PC-3 (cell line): Measurements from ENCODE around the gene MAML3. TPM values are rescaled to one million over a fixed set of nuclear protein-coding genes. Genes with fewer than 3 reads are reported as not detected.

Experiments used
- ATAC-seq: fragments of 200-7000 bp; cut with Tn5 transposase; 2 replicates; pipeline ENCODE4 v1.9.1; 2020; ENCODE audit warnings: mild to moderate bottlenecking, moderate library complexity
- BruUV-seq: library from RNA; stranded (reverse); fragments of 400-500 nt; replicated peaks from 2 replicates; lab custom pipeline; 2021; lab: Mats Ljungman, UMichigan
- CTCF ChIA-PET: fragments of 300-600 bp; sonication (Branson Sonifier 250); formaldehyde crosslinking; loops from one replicate; lab custom pipeline; 2022; ENCODE audit warnings: antibody characterized with exemption; lab: Charles Lee
- POLR2A ChIA-PET: fragments of 300-600 bp; sonication (Branson Sonifier 250); formaldehyde crosslinking; loops from one replicate; lab custom pipeline; 2022; ENCODE audit warnings: antibody characterized with exemption; ENCODE audit not compliant: unreplicated experiment; lab: Charles Lee
- DNase-seq: peaks from one replicate; pipeline ENCODE4 v3.0.0-alpha.2; 2015
- H2AFZ ChIP-seq: fragments of 300-600 bp; sonication (generic); 2 replicates; pipeline ENCODE4 v1.6.0; 2016; ENCODE audit warnings: antibody characterized with exemption, low read length
- H3F3A ChIP-seq: fragments of 300-600 bp; sonication (generic); one replicate; pipeline ENCODE4 v1.6.0; 2017; ENCODE audit warnings: antibody characterized with exemption, low read length, control low read depth, mild to moderate bottlenecking; ENCODE audit not compliant: unreplicated experiment
- H3K27ac ChIP-seq: fragments of 300-600 bp; sonication (generic); 2 replicates; pipeline ENCODE4 v1.5.1; 2016; ENCODE audit warnings: mild to moderate bottlenecking, low read length
- H3K27me3 ChIP-seq: fragments of 300-600 bp; sonication (generic); 2 replicates; pipeline ENCODE4 v1.6.1; 2016; ENCODE audit warnings: low read length, mixed read lengths
- H3K36me3 ChIP-seq: fragments of 300-600 bp; sonication (generic); 2 replicates; pipeline ENCODE4 v1.6.1; 2016; ENCODE audit warnings: low read depth, mixed run types, low read length, mixed read lengths
- H3K4me1 ChIP-seq: fragments of 300-600 bp; sonication (generic); 2 replicates; pipeline ENCODE4 v1.5.1; 2016; ENCODE audit warnings: low read length; ENCODE audit not compliant: insufficient read depth
- H3K4me2 ChIP-seq: fragments of 300-600 bp; sonication (generic); 2 replicates; pipeline ENCODE4 v1.6.0; 2016; ENCODE audit warnings: low read length
- H3K4me3 ChIP-seq: fragments of 300-600 bp; sonication (generic); 2 replicates; pipeline ENCODE4 v1.5.1; 2016; ENCODE audit warnings: mild to moderate bottlenecking, low read length, mixed read lengths
- H3K79me2 ChIP-seq: fragments of 300-600 bp; sonication (generic); 2 replicates; pipeline ENCODE4 v1.6.1; 2017; ENCODE audit warnings: low read length, mixed read lengths
- H3K9ac ChIP-seq: fragments of 300-600 bp; sonication (generic); 2 replicates; pipeline ENCODE4 v1.6.0; 2016; ENCODE audit warnings: mild to moderate bottlenecking, low read length
- H3K9me2 ChIP-seq: fragments of 300-600 bp; sonication (generic); replicated peaks from 2 replicates; pipeline ENCODE4 v1.6.1; 2016; ENCODE audit warnings: mixed run types, low read length, mixed read lengths
- H3K9me3 ChIP-seq: fragments of 300-600 bp; sonication (generic); 2 replicates; pipeline ENCODE4 v1.6.1; 2016; ENCODE audit warnings: low read length, mixed read lengths
- H4K20me1 ChIP-seq: fragments of 300-600 bp; sonication (generic); 2 replicates; pipeline ENCODE4 v1.6.1; 2016; ENCODE audit warnings: low read length, mixed read lengths
- EZH2 ChIP-seq: fragments of 300-600 bp; sonication (generic); IDR thresholded peaks from one replicate; pipeline ENCODE4 v1.6.1; 2017; ENCODE audit warnings: antibody characterized with exemption, mild to moderate bottlenecking, low read length; ENCODE audit not compliant: unreplicated experiment
- EZH2phosphoT487 ChIP-seq: fragments of 300-600 bp; sonication (generic); IDR thresholded peaks from 2 replicates; pipeline ENCODE4 v1.6.1; 2018; ENCODE audit warnings: mild to moderate bottlenecking, antibody characterized with exemption, low read length, borderline replicate concordance
- intact Hi-C: fragments of 100-400 bp; cut with micrococcal nuclease; formaldehyde crosslinking; loops from 2 replicates; pipeline ENCODE4 v1.9.0; 2023
- total RNA-seq: library from RNA; depleted of rRNA; stranded (reverse); fragments of >200 nt; gene quantifications from 2 replicates; pipeline ENCODE4 v1.2.3, GENCODE V29; 2014
- TF ChIP-seq, protein P1 (sequence below): fragments of 300-600 bp; sonication (generic); conservative IDR thresholded peaks from 2 replicates; pipeline ENCODE4 v1.5.1; 2017; ENCODE audit warnings: antibody characterized with exemption, low read depth, mild to moderate bottlenecking, low read length

Gene MAML3
- total RNA-seq, 1 experiment from 2014 or later = 4.3 TPM

- Histone ChIP-seq H2AFZ (no peak overlapping the region), H4K20me1 (no peaks in the 10 kb centered on the region), H3K9me2 (no peaks in the 10 kb centered on the region), H3K27ac (no peak overlapping the region), H3K4me3 (no peak overlapping the region), H3K9ac (no peak overlapping the region), H3F3A (no peaks in the 10 kb centered on the region), H3K4me2 (peak overlapping the region; percentile 88; the same call in 1 of the 2 replicates), H3K36me3 (no peaks in the 10 kb centered on the region), H3K27me3 (no peaks in the 10 kb centered on the region), H3K4me1 (peaks cover 45% of the 10 kb centered on the region), H3K79me2 (0 out of 2 replicates have a peak, but pooled peaks cover 4% of the 10 kb centered on the region), H3K9me3 (no peaks in the 10 kb centered on the region)
- DNase-seq (no peak), ATAC-seq (no peak)
- ChIA-PET CTCF (no interaction called here), POLR2A (no interaction called here)
- intact Hi-C loops = loop anchor here (2.0 kb wide), 1 partner anchor 27 kb away; no protein-coding TSS in a partner anchor
- TF ChIP-seq EZH2 = no peak
- no peak for TF ChIP-seq EZH2phosphoT487
- BruUV-seq = no TSS peak
Measured at GRCh38 chr4:140046016-140046415, 108.0 kb downstream of the MAML3 start.

DNA sequence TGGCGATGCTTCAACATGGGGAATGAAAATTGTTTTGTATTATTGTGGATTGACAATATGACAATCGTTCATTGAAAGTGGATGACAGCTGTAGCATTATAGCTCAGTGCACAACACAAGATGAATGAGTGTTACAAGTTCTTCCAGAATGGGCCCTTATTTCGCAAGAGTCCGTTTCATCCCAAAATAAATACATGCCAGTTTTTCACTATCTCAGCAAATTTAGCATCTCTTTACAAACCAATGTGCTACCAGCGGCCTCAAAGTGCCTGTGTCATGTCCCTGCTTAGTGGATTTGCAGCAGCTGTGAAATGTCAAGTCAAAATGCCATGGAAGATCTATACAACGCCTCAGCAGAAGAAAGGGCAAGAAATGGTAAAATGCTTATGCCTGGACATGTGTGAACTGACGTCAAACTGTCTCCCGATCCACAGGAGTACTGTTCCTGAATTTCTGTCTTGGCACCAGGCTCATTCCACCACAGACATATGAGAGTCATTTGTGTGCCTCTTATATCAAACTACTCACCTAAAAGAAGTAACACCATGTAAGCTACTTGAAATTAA lies 109.6 kb downstream of the MAML3 start:
- TF ChIP-seq EZH2phosphoT487 = no peak
- TF ChIP-seq, protein P1, sequence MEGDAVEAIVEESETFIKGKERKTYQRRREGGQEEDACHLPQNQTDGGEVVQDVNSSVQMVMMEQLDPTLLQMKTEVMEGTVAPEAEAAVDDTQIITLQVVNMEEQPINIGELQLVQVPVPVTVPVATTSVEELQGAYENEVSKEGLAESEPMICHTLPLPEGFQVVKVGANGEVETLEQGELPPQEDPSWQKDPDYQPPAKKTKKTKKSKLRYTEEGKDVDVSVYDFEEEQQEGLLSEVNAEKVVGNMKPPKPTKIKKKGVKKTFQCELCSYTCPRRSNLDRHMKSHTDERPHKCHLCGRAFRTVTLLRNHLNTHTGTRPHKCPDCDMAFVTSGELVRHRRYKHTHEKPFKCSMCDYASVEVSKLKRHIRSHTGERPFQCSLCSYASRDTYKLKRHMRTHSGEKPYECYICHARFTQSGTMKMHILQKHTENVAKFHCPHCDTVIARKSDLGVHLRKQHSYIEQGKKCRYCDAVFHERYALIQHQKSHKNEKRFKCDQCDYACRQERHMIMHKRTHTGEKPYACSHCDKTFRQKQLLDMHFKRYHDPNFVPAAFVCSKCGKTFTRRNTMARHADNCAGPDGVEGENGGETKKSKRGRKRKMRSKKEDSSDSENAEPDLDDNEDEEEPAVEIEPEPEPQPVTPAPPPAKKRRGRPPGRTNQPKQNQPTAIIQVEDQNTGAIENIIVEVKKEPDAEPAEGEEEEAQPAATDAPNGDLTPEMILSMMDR = no peak
- no peak for TF ChIP-seq EZH2
- Histone ChIP-seq H3K9ac (no peak overlapping the region), H3K4me3 (no peak overlapping the region), H3K27ac (no peak overlapping the region), H3K9me2 (no peaks in the 10 kb centered on the region), H3K4me2 (no peak overlapping the region), H3K36me3 (no peaks in the 10 kb centered on the region), H3K27me3 (no peaks in the 10 kb centered on the region), H3K79me2 (0 out of 2 replicates have a peak, but pooled peaks cover 4% of the 10 kb centered on the region), H3K9me3 (no peaks in the 10 kb centered on the region), H2AFZ (no peak overlapping the region), H4K20me1 (no peaks in the 10 kb centered on the region), H3F3A (no peaks in the 10 kb centered on the region), H3K4me1 (peaks cover 36% of the 10 kb centered on the region)
- intact Hi-C loops = no loop called here
- CTCF ChIA-PET = no interaction called here
- no TSS peak for BruUV-seq
- DNase-seq (no peak), ATAC-seq (no peak)
- POLR2A ChIA-PET = no interaction called here

GRCh38 chr4:140042634-140043033 lies 111.3 kb downstream of the MAML3 start:
- ATAC-seq (no peak), DNase-seq (no peak)
- no TSS peak for BruUV-seq
- Histone ChIP-seq H3K4me3 (no peak overlapping the region), H3K4me2 (no peak overlapping the region), H3K9me2 (no peaks in the 10 kb centered on the region), H3F3A (peaks cover 3% of the 10 kb centered on the region), H4K20me1 (no peaks in the 10 kb centered on the region), H3K79me2 (no peaks in the 10 kb centered on the region), H3K27ac (no peak overlapping the region), H3K36me3 (no peaks in the 10 kb centered on the region), H3K27me3 (no peaks in the 10 kb centered on the region), H3K9ac (no peak overlapping the region), H3K9me3 (no peaks in the 10 kb centered on the region), H3K4me1 (peaks cover 31% of the 10 kb centered on the region), H2AFZ (no peak overlapping the region)
- CTCF ChIA-PET = no interaction called here
- intact Hi-C loops = no loop called here
- POLR2A ChIA-PET = no interaction called here
- TF ChIP-seq EZH2phosphoT487 (no peak), EZH2 (no peak)
